T-helper 22 cell (primary cell): ENCODE measurements around the gene ARPC1A.
"Not testable (repeated sequence)": the region's sequence is repeated elsewhere in the genome, so short reads cannot be mapped to it uniquely, and the experiment has no call there.

Source experiments
- DNase-seq: peaks from one replicate; pipeline ENCODE4 v3.0.0-alpha.2; 2020; ENCODE audit warnings: low read depth

Gene ARPC1A

DNA sequence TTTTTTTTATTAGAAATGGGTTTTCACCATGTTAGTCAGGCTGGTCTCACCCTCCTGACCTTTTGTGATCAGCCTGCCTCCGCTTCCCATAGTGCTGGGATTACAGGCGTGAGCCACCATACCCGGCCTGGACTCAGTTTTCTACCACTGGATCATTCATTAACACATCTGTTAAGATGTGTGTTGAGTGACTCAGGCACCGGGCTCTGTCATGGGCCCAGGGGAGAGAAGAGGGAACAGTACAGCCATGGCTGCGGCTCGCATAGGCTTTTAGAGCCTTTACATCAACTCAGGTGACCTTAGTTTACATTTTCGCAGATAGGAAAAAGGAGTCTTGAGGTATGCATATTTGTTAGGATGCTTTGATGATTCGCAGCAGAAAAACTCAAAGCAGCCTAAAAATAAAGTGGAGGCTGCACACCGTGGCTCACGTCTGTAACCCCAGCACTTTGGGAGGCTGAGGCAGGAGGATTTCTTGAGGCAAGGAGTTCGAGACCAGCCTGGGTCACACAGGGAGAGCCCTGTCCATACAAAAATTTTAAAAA lies 45.8 kb downstream of the ARPC1A start:
- no peak for DNase-seq

DNA sequence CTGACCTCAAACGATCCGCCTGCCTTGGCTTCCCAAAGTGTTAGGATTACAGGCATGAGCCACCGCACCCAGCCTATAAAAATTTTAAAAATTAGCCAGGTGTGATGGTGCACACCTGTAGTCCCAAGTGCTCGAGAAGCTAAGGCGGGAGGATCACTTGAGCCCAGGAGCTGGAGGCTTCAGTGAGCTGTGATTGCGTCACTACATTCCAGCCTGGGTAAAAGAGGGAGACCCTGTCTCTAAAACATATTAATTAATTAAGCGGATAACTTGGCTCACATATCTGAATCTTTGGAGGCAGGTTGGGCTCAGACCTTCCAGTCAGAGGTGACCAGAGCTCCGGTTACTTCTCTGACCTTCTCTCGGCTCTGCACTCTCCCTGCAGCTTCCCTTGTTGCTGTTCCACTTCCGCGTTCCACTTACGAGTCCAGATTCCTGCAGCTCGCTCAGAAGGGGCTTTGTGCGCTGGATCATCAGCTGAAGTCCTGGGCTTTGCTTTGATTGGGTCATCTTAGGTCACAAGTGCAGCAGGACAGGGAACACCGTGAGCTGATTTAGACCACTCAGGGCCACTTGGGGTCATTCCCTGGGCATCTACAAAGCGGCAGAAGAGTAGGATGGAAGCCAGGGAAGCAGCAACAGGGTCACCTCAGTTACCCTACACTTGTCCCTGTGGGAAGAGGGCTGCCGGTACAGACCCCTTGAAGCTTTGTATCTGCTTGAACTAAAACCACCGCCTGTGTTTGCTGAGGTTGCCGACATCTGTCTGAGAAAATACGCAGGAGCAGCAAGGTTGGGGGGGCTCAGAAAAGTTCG lies 46.8 kb downstream of the ARPC1A start:
- no peak for DNase-seq

GRCh38 chr7:99373091-99374066 lies 47.7 kb downstream of the ARPC1A start:
- no peak for DNase-seq

GRCh38 chr7:99374111-99375064 lies 48.7 kb downstream of the ARPC1A start, which contains the start of gene ARPC1B:
TSS of gene ARPC1B (plus strand) at chr7:99374730. CDS start at chr7:99385715, 10,985 bp downstream.
- DNase-seq, result peak; percentile 80

- DNase-seq, result peak; percentile 59
Observed at GRCh38 chr7:99375070-99375807, 49.5 kb downstream of the ARPC1A start.

GRCh38 chr7:99379043-99379577 lies 53.4 kb downstream of the ARPC1A start:
- DNase-seq, result peak; percentile 77

GRCh38 chr7:99379693-99380031 lies 54.0 kb downstream of the ARPC1A start:
- not testable (repeated sequence) for DNase-seq

GRCh38 chr7:99380032-99380822 lies 54.5 kb downstream of the ARPC1A start:
- no peak for DNase-seq

- DNase-seq, result peak; percentile 94
Observed at GRCh38 chr7:99380823-99381663, 55.3 kb downstream of the ARPC1A start.

DNA sequence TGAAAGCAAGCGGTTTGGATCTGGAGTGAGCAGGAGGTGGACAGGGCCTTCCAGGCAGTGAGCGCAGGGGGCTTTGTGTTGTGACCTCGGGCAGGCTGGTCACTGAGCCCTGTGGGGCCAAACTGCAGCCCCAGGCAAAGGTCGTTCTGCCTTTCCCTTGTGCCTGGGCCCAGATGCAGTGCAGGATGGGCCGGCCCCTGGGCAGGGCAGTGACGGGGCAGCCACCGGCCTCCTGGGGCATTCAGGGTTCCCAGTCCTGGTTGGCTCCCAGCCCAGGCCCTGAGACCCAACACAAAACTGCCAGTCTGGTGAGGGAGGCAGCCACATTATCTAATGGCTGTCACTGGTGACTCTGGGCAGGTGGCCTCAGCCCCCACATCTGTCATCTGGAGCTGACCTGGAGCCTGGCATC lies 56.0 kb downstream of the ARPC1A start:
- no peak for DNase-seq

GRCh38 chr7:99383203-99383602 lies 57.5 kb downstream of the ARPC1A start:
- no peak for DNase-seq

- no peak for DNase-seq
Observed at GRCh38 chr7:99383791-99384370, 58.2 kb downstream of the ARPC1A start.

- no peak for DNase-seq
Observed at GRCh38 chr7:99384523-99384922, 58.8 kb downstream of the ARPC1A start.

GRCh38 chr7:99385564-99385963 lies 59.9 kb downstream of the ARPC1A start:
- no peak for DNase-seq

GRCh38 chr7:99386584-99387238 lies 61.0 kb downstream of the ARPC1A start:
- DNase-seq, result no peak

GRCh38 chr7:99387239-99387635 lies 61.5 kb downstream of the ARPC1A start:
- DNase-seq, result not testable (repeated sequence)

GRCh38 chr7:99387912-99388311 lies 62.2 kb downstream of the ARPC1A start:
- DNase-seq, result no peak

- DNase-seq, result no peak
Observed at GRCh38 chr7:99389772-99390171, 64.1 kb downstream of the ARPC1A start.
